HCT116 (cell line): ENCODE measurements around the gene HAPLN3. TPM values are rescaled to one million over a fixed set of nuclear protein-coding genes. Genes with fewer than 3 reads are reported as not detected.

Source experiments
- ATAC-seq: fragments of 200-7000 bp; cut with Tn5 transposase; 2 replicates; pipeline ENCODE4 v1.9.1; 2020; ENCODE audit warnings: mild to moderate bottlenecking, moderate library complexity
- BruUV-seq: library from RNA; stranded (reverse); fragments of 400-500 nt; replicated peaks from 2 replicates; lab custom pipeline; 2021; lab: Mats Ljungman, UMichigan
- CTCF ChIA-PET: fragments of 300-600 bp; sonication (Branson Sonifier 250); formaldehyde crosslinking; loops from one replicate; lab custom pipeline; 2021; ENCODE audit warnings: antibody characterized with exemption; lab: Charles Lee
- POLR2A ChIA-PET: fragments of 300-600, 350-600 bp; sonication (Branson Sonifier 250); formaldehyde crosslinking; loops from one replicate; lab custom pipeline; 2021; ENCODE audit warnings: antibody characterized with exemption; lab: Charles Lee
- RAD21 ChIA-PET, 2 experiments: fragments of 300-600 bp; sonication (Branson Sonifier 250); formaldehyde crosslinking; loops; one replicate each; lab custom pipeline; 2023; ENCODE audit warnings: low total read pairs in 2 of 2; ENCODE audit not compliant: uncharacterized antibody in 2 of 2, unreplicated experiment in 2 of 2, low non-redundant PET in 1 of 2; lab: Charles Lee
- DNase-seq: peaks from one replicate; pipeline ENCODE4 v3.0.0-alpha.2; 2010; ENCODE audit warnings: low read depth, low spot score
- H2AFZ ChIP-seq: fragments of 200-600 bp; shearing (Covaris generic), sonication (generic); 2 replicates; pipeline ENCODE4 v1.6.1; 2017; ENCODE audit warnings: low read depth, mixed run types, mixed read lengths, antibody characterized with exemption, low read length; ENCODE audit not compliant: poor library complexity, severe bottlenecking
- H3K27ac ChIP-seq: 2 replicates; pipeline ENCODE4 v1.5.1; 2012; ENCODE audit warnings: low read depth, low read length
- H3K27me3 ChIP-seq: fragments of 200-600 bp; sonication (generic); 2 replicates; pipeline ENCODE4 v1.6.1; 2016; ENCODE audit warnings: mixed run types, low read length, mixed read lengths; ENCODE audit not compliant: insufficient read depth
- H3K36me3 ChIP-seq, 2 experiments: fragments of 200-500 bp in 1 of 2; fragments of 200-600 bp in 1 of 2; sonication (Bioruptor generic) in 1 of 2; sonication (generic) in 1 of 2; 2 replicates each; pipeline versions ENCODE4 v1.5.1 to v1.6.1; 2014 to 2016; ENCODE audit warnings: low read length in 2 of 2, inconsistent platforms in 1 of 2, mixed read lengths in 1 of 2, mixed run types in 1 of 2; ENCODE audit not compliant: insufficient read depth in 2 of 2, control insufficient read depth in 1 of 2
- H3K4me1 ChIP-seq, 2 experiments: fragments of 200-600 bp in 1 of 2; sonication (generic) in 1 of 2; 2 replicates each; pipeline versions ENCODE4 v1.5.1 to v1.6.1; 2012 to 2017; ENCODE audit warnings: low read length in 2 of 2, inconsistent platforms in 1 of 2, mild to moderate bottlenecking in 1 of 2, mixed read lengths in 1 of 2, mixed run types in 1 of 2, moderate library complexity in 1 of 2; ENCODE audit not compliant: insufficient read depth in 2 of 2, control insufficient read depth in 1 of 2
- H3K4me2 ChIP-seq: fragments of 200-600 bp; sonication (generic); 2 replicates; pipeline ENCODE4 v1.6.1; 2017; ENCODE audit warnings: mixed run types, low read length, mixed read lengths
- H3K4me3 ChIP-seq, 2 experiments: fragments of 200-600 bp in 1 of 2; sonication (generic) in 1 of 2; replicated peaks in 1 of 2; 2 replicates each; pipeline ENCODE4 v1.5.1; 2011 to 2016; ENCODE audit warnings: low read length in 2 of 2, control low read depth in 1 of 2, low read depth in 1 of 2, mild to moderate bottlenecking in 1 of 2, mixed read lengths in 1 of 2, mixed run types in 1 of 2
- H3K79me2 ChIP-seq: fragments of 200-600 bp; sonication (generic); 2 replicates; pipeline ENCODE4 v1.6.1; 2017; ENCODE audit warnings: mild to moderate bottlenecking, mixed run types, low read length, moderate library complexity, mixed read lengths; ENCODE audit not compliant: insufficient read depth
- H3K9ac ChIP-seq: fragments of 200-600 bp; sonication (generic); 2 replicates; pipeline ENCODE4 v1.6.1; 2016; ENCODE audit warnings: low read length, mixed read lengths
- H3K9me2 ChIP-seq: fragments of 200-600 bp; sonication (generic), shearing (Covaris generic); 2 replicates; pipeline ENCODE4 v1.6.1; 2017; ENCODE audit warnings: mixed run types, mild to moderate bottlenecking, moderate library complexity; ENCODE audit not compliant: insufficient read depth
- H3K9me3 ChIP-seq, 2 experiments: fragments of 200-500 bp in 1 of 2; fragments of 200-600 bp in 1 of 2; sonication (Bioruptor generic) in 1 of 2; sonication (generic) in 1 of 2; 2 replicates each; pipeline ENCODE4 v1.6.1; 2014 to 2017; ENCODE audit warnings: low read length in 2 of 2, mixed read lengths in 2 of 2, inconsistent platforms in 1 of 2, low read depth in 1 of 2, mild to moderate bottlenecking in 1 of 2, mixed run types in 1 of 2, moderate library complexity in 1 of 2; ENCODE audit not compliant: control insufficient read depth in 1 of 2, insufficient read depth in 1 of 2
- H4K20me1 ChIP-seq: fragments of 200-600 bp; sonication (generic), shearing (Covaris generic); 2 replicates; pipeline ENCODE4 v1.6.1; 2017; ENCODE audit warnings: mixed run types, mild to moderate bottlenecking, moderate library complexity; ENCODE audit not compliant: insufficient read depth
- ATF3 ChIP-seq: IDR thresholded peaks from 2 replicates; pipeline ENCODE4 v1.6.1; 2012
- CBX3 ChIP-seq: IDR thresholded peaks from 2 replicates; pipeline ENCODE4 v1.6.1; 2012; ENCODE audit warnings: low read depth
- CEBPB ChIP-seq: IDR thresholded peaks from 2 replicates; pipeline ENCODE4 v1.6.1; 2012; ENCODE audit warnings: low read depth
- EGR1 ChIP-seq: IDR thresholded peaks from 2 replicates; pipeline ENCODE4 v1.6.1; 2012; ENCODE audit warnings: low read depth
- ELF1 ChIP-seq: IDR thresholded peaks from 2 replicates; pipeline ENCODE4 v1.6.1; 2012; ENCODE audit warnings: low read depth, borderline replicate concordance
- EZH2phosphoT487 ChIP-seq: fragments of 200-600 bp; IDR thresholded peaks from 2 replicates; pipeline ENCODE4 v1.6.1; 2018; ENCODE audit warnings: antibody characterized with exemption, borderline replicate concordance
- JUND ChIP-seq: IDR thresholded peaks from 2 replicates; pipeline ENCODE4 v1.6.1; 2012
- POLR2A ChIP-seq: IDR thresholded peaks from 2 replicates; pipeline ENCODE4 v1.7.0; 2011; ENCODE audit warnings: borderline replicate concordance; ENCODE audit not compliant: insufficient read depth, insufficient read length; ENCODE audit errors: extremely low read depth
- POLR2AphosphoS5 ChIP-seq: IDR thresholded peaks from 2 replicates; pipeline ENCODE4 v1.6.1; 2011; ENCODE audit warnings: mild to moderate bottlenecking, low read depth, low read length, moderate library complexity
- SP1 ChIP-seq: IDR thresholded peaks from 2 replicates; pipeline ENCODE4 v1.6.1; 2012; ENCODE audit warnings: low read depth
- TCF7L2 ChIP-seq: IDR thresholded peaks from 2 replicates; pipeline ENCODE4 v1.7.0; 2011; ENCODE audit warnings: borderline replicate concordance, inconsistent platforms; ENCODE audit not compliant: insufficient read depth, insufficient read length; ENCODE audit errors: extremely low read depth
- ZBTB33 ChIP-seq: IDR thresholded peaks from 2 replicates; pipeline ENCODE4 v1.6.1; 2011; ENCODE audit warnings: mild to moderate bottlenecking, low read length, moderate library complexity; ENCODE audit not compliant: insufficient replicate concordance; ENCODE audit errors: extremely low read depth
- ZNF274 ChIP-seq: fragments of 200-500 bp; sonication (Bioruptor generic); IDR thresholded peaks from 2 replicates; pipeline ENCODE4 v1.6.1; 2014; ENCODE audit warnings: mild to moderate bottlenecking, low read depth, low read length, inconsistent platforms
- intact Hi-C: fragments of 100-400 bp; cut with micrococcal nuclease; formaldehyde crosslinking; loops from 2 replicates; pipeline ENCODE4 v1.10.0; 2022
- total RNA-seq: library from RNA; stranded (reverse); gene quantifications from one replicate; pipeline ENCODE4 v1.2.1, GENCODE V29; 2021; ENCODE audit not compliant: unreplicated experiment
- TF ChIP-seq, protein P1 (sequence below), 3 experiments: fragments of 200-600 bp in 1 of 3; sonication (generic) in 1 of 3; IDR thresholded peaks in 2 of 3; conservative IDR thresholded peaks in 1 of 3; 2 replicates each; pipeline ENCODE4 v1.5.1; 2012 to 2017; ENCODE audit warnings: low read depth in 2 of 3, low read length in 2 of 3, antibody characterized with exemption in 1 of 3, borderline replicate concordance in 1 of 3, control low read depth in 1 of 3, mild to moderate bottlenecking in 1 of 3, mixed read lengths in 1 of 3, mixed run types in 1 of 3, moderate library complexity in 1 of 3; ENCODE audit not compliant: insufficient read depth in 1 of 3
- TF ChIP-seq, protein P2 (sequence below): IDR thresholded peaks from 2 replicates; pipeline ENCODE4 v1.6.1; 2012; ENCODE audit warnings: low read depth
- TF ChIP-seq, protein P3 (sequence below): IDR thresholded peaks from 2 replicates; pipeline ENCODE4 v1.6.1; 2012

Gene HAPLN3
- total RNA-seq, 1 experiment from 2014 or later = 10.9 TPM

GRCh38 chr15:88915354-88915753 is 20.0 kb upstream of the HAPLN3 start:
- Histone ChIP-seq H3K9ac (no peak overlapping the region), H3K9me3 (no peaks in the 10 kb centered on the region), H3K4me3 (no peak overlapping the region), H3K4me2 (no peak overlapping the region), H3K27me3 (no peaks in the 10 kb centered on the region), H3K4me1 (peaks cover 41 to 63% of the 10 kb centered on the region in 2 experiments), H3K79me2 (0 out of 2 replicates have a peak, but pooled peaks cover 6% of the 10 kb centered on the region), H3K36me3 (no peaks in the 10 kb centered on the region), H3K27ac (no peak overlapping the region), H4K20me1 (no peaks in the 10 kb centered on the region), H3K9me2 (no peaks in the 10 kb centered on the region), H2AFZ (no peak overlapping the region)
- TF ChIP-seq EGR1 (no peak), ATF3 (no peak), ZBTB33 (no peak), SP1 (no peak), CEBPB (no peak), ELF1 (no peak), EZH2phosphoT487 (no peak), POLR2A (no peak), CBX3 (no peak), TCF7L2 (no peak), POLR2AphosphoS5 (no peak), JUND (no peak), ZNF274 (no peak)
- TF ChIP-seq, protein P1, sequence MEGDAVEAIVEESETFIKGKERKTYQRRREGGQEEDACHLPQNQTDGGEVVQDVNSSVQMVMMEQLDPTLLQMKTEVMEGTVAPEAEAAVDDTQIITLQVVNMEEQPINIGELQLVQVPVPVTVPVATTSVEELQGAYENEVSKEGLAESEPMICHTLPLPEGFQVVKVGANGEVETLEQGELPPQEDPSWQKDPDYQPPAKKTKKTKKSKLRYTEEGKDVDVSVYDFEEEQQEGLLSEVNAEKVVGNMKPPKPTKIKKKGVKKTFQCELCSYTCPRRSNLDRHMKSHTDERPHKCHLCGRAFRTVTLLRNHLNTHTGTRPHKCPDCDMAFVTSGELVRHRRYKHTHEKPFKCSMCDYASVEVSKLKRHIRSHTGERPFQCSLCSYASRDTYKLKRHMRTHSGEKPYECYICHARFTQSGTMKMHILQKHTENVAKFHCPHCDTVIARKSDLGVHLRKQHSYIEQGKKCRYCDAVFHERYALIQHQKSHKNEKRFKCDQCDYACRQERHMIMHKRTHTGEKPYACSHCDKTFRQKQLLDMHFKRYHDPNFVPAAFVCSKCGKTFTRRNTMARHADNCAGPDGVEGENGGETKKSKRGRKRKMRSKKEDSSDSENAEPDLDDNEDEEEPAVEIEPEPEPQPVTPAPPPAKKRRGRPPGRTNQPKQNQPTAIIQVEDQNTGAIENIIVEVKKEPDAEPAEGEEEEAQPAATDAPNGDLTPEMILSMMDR (IDR thresholded peaks at IDR 0.05 in 2 of 3, conservative IDR thresholded peaks at IDR 0.05 in 1 of 3; ENCODE audit: borderline replicate concordance in 1 of 3, insufficient read depth in 1 of 3, low read depth in 2 of 3, low read length in 2 of 3) = no peak
- TF ChIP-seq, protein P2, sequence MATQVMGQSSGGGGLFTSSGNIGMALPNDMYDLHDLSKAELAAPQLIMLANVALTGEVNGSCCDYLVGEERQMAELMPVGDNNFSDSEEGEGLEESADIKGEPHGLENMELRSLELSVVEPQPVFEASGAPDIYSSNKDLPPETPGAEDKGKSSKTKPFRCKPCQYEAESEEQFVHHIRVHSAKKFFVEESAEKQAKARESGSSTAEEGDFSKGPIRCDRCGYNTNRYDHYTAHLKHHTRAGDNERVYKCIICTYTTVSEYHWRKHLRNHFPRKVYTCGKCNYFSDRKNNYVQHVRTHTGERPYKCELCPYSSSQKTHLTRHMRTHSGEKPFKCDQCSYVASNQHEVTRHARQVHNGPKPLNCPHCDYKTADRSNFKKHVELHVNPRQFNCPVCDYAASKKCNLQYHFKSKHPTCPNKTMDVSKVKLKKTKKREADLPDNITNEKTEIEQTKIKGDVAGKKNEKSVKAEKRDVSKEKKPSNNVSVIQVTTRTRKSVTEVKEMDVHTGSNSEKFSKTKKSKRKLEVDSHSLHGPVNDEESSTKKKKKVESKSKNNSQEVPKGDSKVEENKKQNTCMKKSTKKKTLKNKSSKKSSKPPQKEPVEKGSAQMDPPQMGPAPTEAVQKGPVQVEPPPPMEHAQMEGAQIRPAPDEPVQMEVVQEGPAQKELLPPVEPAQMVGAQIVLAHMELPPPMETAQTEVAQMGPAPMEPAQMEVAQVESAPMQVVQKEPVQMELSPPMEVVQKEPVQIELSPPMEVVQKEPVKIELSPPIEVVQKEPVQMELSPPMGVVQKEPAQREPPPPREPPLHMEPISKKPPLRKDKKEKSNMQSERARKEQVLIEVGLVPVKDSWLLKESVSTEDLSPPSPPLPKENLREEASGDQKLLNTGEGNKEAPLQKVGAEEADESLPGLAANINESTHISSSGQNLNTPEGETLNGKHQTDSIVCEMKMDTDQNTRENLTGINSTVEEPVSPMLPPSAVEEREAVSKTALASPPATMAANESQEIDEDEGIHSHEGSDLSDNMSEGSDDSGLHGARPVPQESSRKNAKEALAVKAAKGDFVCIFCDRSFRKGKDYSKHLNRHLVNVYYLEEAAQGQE = no peak
- TF ChIP-seq, protein P3, sequence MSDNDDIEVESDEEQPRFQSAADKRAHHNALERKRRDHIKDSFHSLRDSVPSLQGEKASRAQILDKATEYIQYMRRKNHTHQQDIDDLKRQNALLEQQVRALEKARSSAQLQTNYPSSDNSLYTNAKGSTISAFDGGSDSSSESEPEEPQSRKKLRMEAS = no peak
- ChIA-PET POLR2A (no interaction called here), CTCF (interaction anchor here (0.9 to 4.2 kb wide), 2 partner anchors 11 to 262 kb away, joined by 3 to 16 read pairs; no protein-coding TSS in a partner anchor), RAD21 (no interaction called here)
- BruUV-seq = no TSS peak
- intact Hi-C loops = no loop called here
- DNase-seq (no peak), ATAC-seq (no peak)
